ENCODE data around the gene UCHL5. TPM values are rescaled to one million over a fixed set of nuclear protein-coding genes. Genes with fewer than 3 reads are reported as not detected.
"Not testable (repeated sequence)": the region's sequence is repeated elsewhere in the genome, so short reads cannot be mapped to it uniquely, and the experiment has no call there.

The UCHL5 gene
- total RNA-seq, 2 donors from 2014 or later, result 21.0 to 40.8 TPM

DNA sequence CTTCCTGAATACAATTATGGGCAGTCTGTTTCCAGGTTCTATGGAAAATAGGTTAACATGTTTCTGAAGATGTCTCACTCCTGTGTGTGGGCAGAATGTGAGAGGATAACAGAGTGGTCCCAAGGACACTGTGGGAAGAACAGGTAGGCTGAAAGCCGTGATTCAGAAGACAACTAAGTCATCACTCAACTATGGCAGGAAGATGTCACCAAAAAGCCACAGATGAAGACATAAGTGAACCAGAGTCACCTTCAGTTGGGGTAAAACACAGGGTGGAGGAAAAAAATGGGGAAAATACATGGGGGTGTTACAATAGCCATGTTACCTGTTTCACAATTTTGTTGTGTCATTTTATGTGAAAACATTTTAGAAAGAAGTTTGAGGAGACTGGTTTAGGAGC lies 75.1 kb downstream of the UCHL5 start:
- no peak for ATAC-seq (ENCODE audit: insufficient number of reproducible peaks, low FRiP score, low read depth)
- TF ChIP-seq CTCF (IDR thresholded peaks at IDR 0.05), result no peak

GRCh38 chr1:192983349-192983980 lies 75.7 kb downstream of the UCHL5 start:
- DNase-seq (ENCODE audit: low spot score) (no peak), ATAC-seq (ENCODE audit: insufficient number of reproducible peaks, low FRiP score, low read depth) (no peak)
- Histone ChIP-seq H3K36me3 (no peaks in the 10 kb centered on the region), H3K4me3 (no peak overlapping the region), H3K4me1 (ENCODE audit: control insufficient read depth in 1 of 2, low read depth in 2 of 2) (no peaks in the 10 kb centered on the region), H3K27ac (no peak overlapping the region), H3K27me3 (replicated peaks; ENCODE audit: insufficient read depth) (no peaks in the 10 kb centered on the region), H3K9me3 (no peaks in the 10 kb centered on the region)
- TF ChIP-seq CTCF (IDR thresholded peaks at IDR 0.05), result no peak

More for the DNA sequence above, 75.1 kb downstream of the UCHL5 start:
- no peaks in the 10 kb centered on the region for H3K4me1 ChIP-seq (ENCODE audit: control insufficient read depth in 1 of 2, low read depth in 2 of 2)
- H3K9me3 ChIP-seq, result no peaks in the 10 kb centered on the region
- H3K27me3 ChIP-seq (replicated peaks; ENCODE audit: insufficient read depth), result no peaks in the 10 kb centered on the region
- no peak overlapping the region for H3K27ac ChIP-seq
- DNase-seq (ENCODE audit: low spot score), result no peak
- no peaks in the 10 kb centered on the region for H3K36me3 ChIP-seq
- no peak overlapping the region for H3K4me3 ChIP-seq

DNA sequence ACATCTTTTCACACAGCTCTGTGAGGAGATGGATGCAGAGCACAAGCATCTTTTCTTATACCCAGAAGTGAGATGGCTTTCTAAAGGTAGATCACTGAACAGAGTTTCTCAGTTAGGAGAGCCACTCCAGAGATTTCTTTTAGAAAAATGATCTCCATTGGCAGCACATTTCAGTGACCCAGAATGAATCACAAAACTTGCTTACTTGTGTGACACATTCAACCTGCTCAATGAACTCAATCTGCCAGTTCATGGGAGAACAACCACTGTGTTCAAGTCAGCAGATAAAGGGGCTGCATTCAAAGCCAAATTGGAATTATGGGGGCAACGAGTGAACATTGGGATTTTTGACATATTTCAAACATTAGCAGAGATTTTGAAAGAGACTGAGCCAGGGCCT lies 78.3 kb downstream of the UCHL5 start:
- H3K4me1 ChIP-seq (ENCODE audit: control insufficient read depth in 1 of 2, low read depth in 2 of 2), result no peaks in the 10 kb centered on the region
- H3K9me3 ChIP-seq, result no peaks in the 10 kb centered on the region
- TF ChIP-seq CTCF (IDR thresholded peaks at IDR 0.05), result no peak
- no peak overlapping the region for H3K4me3 ChIP-seq
- H3K36me3 ChIP-seq, result no peaks in the 10 kb centered on the region
- ATAC-seq (ENCODE audit: insufficient number of reproducible peaks, low FRiP score, low read depth) (no peak), DNase-seq (ENCODE audit: low spot score) (no peak)
- no peak overlapping the region for H3K27ac ChIP-seq
- H3K27me3 ChIP-seq (replicated peaks; ENCODE audit: insufficient read depth), result no peaks in the 10 kb centered on the region

DNA sequence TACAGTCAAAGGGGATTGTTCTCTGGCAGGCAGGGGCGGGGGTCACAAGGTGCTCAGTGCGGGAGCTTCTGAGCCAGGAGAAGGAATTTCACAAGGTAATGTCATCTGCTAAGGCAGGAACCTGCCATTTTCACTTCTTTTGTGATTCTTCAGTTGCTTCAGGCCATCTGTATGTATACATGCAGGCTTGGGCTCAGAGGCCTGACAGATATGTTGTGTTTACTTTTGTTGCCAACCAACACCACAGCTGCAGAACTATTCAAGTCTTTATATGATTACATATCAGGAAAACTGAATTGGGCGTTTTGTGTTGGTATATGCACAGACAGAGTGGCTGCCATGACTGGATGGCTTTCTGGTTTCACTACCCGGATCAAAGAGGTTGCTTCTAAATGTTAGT lies 78.8 kb downstream of the UCHL5 start:
- not testable (repeated sequence) for DNase-seq (ENCODE audit: low spot score); H3K27me3 ChIP-seq (replicated peaks; ENCODE audit: insufficient read depth); H3K4me3 ChIP-seq; H3K36me3 ChIP-seq; H3K27ac ChIP-seq; ATAC-seq (ENCODE audit: insufficient number of reproducible peaks, low FRiP score, low read depth); H3K9me3 ChIP-seq; H3K4me1 ChIP-seq (ENCODE audit: control insufficient read depth in 1 of 2, low read depth in 2 of 2)

DNA sequence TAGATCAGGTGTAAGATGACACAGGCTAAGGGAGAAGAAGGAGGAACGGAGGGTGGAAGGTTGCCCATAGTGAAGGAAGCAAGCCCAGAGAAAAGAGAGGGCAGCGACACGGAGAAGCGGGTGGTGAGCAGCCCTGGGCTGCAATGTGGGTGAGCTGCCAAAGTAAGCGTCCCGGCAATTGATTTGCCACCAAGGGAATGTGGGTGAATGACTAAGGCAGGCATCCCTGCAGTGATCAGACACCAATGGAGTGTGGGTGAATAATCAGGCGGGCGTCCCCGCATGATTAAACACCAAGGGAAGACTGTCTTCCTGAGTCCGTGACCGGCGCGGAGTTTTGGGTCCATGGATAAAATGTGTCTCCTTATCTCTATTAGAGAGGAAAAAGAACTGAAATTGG lies 79.6 kb downstream of the UCHL5 start:
- Histone ChIP-seq H3K27me3 (replicated peaks; ENCODE audit: insufficient read depth) (no peaks in the 10 kb centered on the region), H3K27ac (no peak overlapping the region), H3K4me1 (ENCODE audit: control insufficient read depth in 1 of 2, low read depth in 2 of 2) (no peaks in the 10 kb centered on the region), H3K4me3 (no peak overlapping the region), H3K36me3 (no peaks in the 10 kb centered on the region), H3K9me3 (no peaks in the 10 kb centered on the region)
- no peak for ATAC-seq (ENCODE audit: insufficient number of reproducible peaks, low FRiP score, low read depth)
- DNase-seq (ENCODE audit: low spot score), result no peak
- TF ChIP-seq CTCF (IDR thresholded peaks at IDR 0.05), result no peak

DNA sequence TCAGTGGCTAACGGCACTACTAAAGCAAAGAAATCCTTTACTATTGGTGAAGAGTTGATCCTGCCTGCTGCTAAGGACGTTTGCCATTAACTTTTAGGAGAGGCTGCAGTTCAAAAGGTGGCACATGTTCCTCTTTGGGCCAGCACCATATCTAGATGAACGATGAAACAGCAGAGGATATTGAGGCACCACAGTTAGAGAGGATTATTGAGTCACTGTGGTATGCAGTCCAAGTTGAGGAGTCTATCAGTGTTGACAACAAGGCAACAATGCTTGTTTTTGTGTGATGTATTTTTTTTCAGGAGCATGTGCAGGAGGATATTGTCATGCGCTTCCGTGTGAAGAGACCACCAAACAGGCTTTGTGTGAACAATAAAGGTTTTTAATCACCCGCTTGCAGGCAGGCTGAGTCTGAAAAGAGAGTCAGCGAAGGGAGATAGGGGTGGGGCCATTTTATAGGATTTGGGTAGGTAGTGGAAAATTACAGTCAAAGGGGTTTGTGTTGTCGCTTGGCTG lies 80.9 kb downstream of the UCHL5 start:
- Histone ChIP-seq H3K27ac (no peak overlapping the region), H3K9me3 (no peaks in the 10 kb centered on the region), H3K27me3 (replicated peaks; ENCODE audit: insufficient read depth) (no peaks in the 10 kb centered on the region), H3K36me3 (no peaks in the 10 kb centered on the region), H3K4me3 (no peak overlapping the region), H3K4me1 (ENCODE audit: control insufficient read depth in 1 of 2, low read depth in 2 of 2) (no peaks in the 10 kb centered on the region)
- TF ChIP-seq CTCF (IDR thresholded peaks at IDR 0.05), result no peak
- no peak for DNase-seq (ENCODE audit: low spot score)
- no peak for ATAC-seq (ENCODE audit: insufficient number of reproducible peaks, low FRiP score, low read depth)

Measured in thoracic aorta (tissue), 2 donors.